ENCODE results near the gene RABGEF1. TPM values are rescaled to one million over a fixed set of nuclear protein-coding genes. Genes with fewer than 3 reads are reported as not detected.
"Not testable (repeated sequence)": the region's sequence is repeated elsewhere in the genome, so short reads cannot be mapped to it uniquely, and the experiment has no call there.

Gene RABGEF1
- total RNA-seq, 4 donors from 2014 or later: 29.8 to 72.1 (median 49.5) TPM

DNA sequence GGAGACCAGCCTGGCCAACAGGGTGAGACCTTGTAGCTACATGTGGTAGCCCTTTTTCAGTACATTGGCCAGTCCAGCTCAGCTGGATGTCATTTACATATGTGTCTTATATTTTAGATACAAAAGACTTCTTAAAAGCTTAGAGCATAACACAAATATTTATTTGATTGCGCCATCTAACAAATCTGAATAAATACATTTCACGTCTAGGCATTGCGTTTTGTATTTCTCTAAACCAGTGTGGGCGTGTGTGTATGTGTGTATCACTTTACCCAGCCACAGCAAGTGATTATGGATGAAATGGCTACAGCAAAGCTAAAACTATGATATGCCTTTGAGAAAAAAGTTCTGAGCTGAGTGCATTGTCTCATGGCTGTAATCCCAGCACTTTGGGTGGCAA, 14.0 kb downstream of the RABGEF1 start:
- DNase-seq (ENCODE audit: low spot score) (no peak), ATAC-seq (ENCODE audit: low FRiP score) (no peak)
- TF ChIP-seq, protein P1, sequence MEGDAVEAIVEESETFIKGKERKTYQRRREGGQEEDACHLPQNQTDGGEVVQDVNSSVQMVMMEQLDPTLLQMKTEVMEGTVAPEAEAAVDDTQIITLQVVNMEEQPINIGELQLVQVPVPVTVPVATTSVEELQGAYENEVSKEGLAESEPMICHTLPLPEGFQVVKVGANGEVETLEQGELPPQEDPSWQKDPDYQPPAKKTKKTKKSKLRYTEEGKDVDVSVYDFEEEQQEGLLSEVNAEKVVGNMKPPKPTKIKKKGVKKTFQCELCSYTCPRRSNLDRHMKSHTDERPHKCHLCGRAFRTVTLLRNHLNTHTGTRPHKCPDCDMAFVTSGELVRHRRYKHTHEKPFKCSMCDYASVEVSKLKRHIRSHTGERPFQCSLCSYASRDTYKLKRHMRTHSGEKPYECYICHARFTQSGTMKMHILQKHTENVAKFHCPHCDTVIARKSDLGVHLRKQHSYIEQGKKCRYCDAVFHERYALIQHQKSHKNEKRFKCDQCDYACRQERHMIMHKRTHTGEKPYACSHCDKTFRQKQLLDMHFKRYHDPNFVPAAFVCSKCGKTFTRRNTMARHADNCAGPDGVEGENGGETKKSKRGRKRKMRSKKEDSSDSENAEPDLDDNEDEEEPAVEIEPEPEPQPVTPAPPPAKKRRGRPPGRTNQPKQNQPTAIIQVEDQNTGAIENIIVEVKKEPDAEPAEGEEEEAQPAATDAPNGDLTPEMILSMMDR (IDR thresholded peaks at IDR 0.05): no peak

DNA sequence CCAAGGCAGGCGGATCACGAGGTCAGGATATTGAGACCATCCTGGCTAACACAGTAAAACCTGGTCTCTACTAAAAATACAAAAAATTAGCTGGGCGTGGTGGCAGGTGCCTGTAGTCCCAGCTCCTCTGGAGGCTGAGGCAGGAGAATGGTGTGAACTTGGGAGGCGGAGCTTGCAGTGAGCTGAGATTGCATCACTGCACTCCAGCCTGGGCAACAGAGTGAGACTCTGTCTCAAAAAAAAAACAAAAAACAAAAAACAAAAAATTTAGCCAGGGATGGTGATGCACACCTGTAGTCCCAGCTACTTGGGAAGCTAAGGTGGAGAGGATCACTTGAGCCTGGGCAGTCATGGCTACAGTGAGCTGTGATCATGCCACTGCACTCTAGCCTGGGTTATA, 14.5 kb downstream of the RABGEF1 start:
- ATAC-seq (ENCODE audit: low FRiP score); DNase-seq (ENCODE audit: low spot score): not testable (repeated sequence)

DNA sequence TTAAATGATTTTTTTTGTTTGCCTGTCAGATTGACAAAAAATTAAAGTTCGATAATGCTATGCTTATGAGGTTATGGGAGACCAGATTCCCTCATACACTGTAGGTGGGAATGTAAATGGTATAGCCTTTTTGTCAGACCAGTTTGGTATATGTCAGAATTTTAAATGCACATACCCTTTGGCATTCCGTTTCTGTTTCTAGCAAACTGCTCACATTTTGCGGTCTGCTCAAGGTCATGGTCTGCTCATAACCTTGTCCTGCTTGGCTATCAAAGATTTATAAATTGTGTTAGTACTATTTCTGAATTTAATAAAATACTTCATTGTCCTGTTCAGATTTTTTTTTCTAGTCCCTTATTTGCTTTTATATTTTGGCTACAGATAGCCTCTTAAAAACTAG, 15.7 kb downstream of the RABGEF1 start:
- not testable (repeated sequence) for ATAC-seq (ENCODE audit: low FRiP score); DNase-seq (ENCODE audit: low spot score)

DNA sequence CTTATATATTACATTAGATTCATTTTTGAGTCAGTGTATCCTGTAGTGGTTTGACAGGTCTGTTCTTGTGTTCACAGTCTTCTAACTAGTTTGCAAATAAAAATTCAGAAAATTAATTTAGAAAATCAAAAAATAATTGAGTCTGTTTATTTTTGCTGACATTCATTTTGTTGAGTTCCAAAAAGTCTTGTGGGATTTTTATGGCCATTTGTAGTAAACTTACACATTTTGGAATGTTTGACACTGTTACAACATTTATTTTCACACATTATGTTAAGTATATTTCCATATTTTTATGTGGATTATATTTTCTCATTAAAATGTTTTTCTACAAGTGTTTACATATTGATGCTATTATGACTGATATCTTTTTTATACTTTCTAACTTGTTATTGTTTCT, 16.4 kb downstream of the RABGEF1 start:
- TF ChIP-seq, protein P1 (IDR thresholded peaks at IDR 0.05): no peak
- DNase-seq (ENCODE audit: low spot score) (no peak), ATAC-seq (ENCODE audit: low FRiP score) (no peak)

DNA sequence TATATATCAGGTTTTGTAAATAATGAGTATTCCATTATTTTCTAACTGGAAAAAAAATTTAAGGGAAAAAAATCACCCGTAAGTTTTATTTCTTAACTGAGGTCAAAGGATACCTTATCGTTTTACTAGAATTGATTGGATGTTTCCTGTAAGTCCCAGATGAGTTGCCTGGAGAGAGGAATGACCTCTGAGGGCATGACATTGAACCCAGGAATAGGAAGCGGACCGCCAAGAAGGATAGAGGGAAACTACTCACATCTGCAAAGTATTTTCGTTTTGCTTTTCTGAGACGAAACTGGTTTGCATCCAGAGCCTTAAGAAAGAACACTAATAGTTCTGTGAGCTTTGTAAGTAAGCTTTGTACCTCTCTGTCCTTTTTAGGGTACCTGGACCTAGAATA, 17.4 kb downstream of the RABGEF1 start:
- DNase-seq (ENCODE audit: low spot score) (no peak), ATAC-seq (ENCODE audit: low FRiP score) (no peak)
- TF ChIP-seq, protein P1 (IDR thresholded peaks at IDR 0.05): no peak

DNA sequence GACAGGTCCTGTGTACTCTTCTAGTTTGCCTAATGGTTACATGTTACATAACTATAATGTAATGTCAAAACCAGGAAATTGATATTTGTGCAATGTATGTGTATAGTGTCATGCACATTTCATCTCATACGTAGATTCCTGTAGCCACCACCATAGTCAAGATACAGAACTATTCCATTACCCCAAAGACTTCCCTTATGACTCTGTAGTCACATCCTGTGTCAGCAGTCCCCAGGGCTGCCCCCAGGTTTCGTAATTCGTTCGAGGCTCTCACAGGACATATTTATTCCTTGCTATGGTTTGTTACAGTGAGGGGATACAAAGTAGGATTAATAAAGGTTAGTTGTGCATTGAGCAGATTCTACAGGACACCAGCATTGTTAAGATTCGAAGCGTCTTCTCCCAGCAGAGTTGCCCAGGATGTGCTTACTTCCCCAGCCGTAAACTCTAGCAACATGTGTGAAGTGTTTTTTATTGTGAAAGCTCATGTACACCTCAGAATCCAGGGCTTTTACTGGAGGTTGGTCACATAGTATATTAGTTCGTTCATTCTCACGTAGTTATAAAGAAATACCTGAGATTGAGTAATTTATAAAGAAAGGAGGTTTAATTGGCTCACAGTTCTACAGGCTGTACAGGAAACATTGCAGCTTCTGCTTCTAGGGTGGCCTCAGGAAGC, 18.6 kb downstream of the RABGEF1 start:
- TF ChIP-seq, protein P1 (IDR thresholded peaks at IDR 0.05): no peak
- DNase-seq (ENCODE audit: low spot score): no peak
- no peak for ATAC-seq (ENCODE audit: low FRiP score)

DNA sequence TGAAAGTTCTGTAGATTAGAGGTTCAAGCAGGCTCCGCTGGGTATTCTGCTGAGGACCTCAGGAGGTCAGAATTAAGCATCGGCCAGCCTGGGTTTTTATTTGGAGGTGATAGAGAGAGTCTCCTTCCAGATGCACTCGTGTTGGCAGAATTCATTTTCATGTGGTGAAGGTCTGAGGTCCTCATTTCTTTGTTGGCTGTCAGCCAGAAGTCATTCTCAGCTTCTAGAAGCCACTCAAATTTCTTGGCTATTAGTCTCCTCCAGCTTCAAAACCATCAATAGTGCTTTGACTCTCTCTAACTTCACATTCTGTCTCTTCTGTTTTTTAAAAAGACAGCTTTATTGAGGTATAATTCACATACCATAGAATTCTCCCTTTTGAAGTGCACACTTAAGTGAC, 22.6 kb downstream of the RABGEF1 start:
- ATAC-seq (ENCODE audit: low FRiP score); DNase-seq (ENCODE audit: low spot score): not testable (repeated sequence)

DNA sequence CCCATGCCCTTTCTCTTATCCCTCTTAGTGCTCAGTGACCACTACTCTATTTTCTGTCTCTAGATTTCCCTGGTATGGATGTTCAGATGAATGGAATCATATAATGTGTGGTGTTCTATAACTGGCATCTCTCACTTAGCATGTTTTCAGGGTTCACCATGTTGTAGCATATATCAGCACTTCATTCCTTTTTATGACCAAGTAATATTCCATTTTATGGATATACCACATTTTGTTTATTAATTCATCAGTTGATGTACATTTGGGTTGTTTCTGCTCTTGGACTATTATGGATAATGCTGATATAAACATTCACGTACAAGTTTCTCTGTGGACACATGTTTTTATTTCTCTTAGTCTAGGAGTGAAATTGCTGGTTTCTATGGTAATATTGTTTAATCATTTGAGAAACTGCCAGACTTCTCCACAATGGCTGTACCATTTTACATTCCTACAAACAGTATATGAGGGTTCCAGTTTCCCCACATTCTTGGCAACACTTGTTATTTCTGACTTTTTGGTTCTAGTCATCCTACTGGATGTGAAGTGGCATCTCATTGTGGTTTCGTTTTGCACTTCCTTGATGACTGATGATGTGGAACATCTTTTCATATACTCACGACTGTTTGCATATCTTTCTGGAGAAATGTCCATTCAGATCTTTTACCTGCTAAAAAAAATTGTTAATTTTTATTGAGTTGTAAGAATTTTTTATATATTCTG, 23.3 kb downstream of the RABGEF1 start:
- DNase-seq (ENCODE audit: low spot score); ATAC-seq (ENCODE audit: low FRiP score): not testable (repeated sequence)

DNA sequence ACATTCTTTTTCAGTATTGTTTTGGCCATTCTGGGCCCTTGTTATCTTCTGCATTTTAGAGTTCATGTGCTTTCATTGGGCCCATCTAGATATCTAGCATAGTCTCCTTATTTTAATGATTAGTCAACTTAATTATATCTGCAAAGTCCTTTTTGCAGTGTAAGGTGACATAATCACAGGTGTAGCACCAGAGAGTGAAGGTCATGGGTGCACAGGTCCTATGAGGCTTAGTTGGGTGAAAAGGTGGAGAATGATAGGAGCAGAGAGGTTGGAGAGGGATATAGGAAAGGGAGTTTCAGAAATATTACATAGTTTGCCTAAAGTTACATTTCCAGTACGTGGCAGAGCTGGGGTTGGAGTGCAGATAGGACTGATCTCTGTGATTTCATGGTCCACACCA, 24.4 kb downstream of the RABGEF1 start:
- ATAC-seq (ENCODE audit: low FRiP score); DNase-seq (ENCODE audit: low spot score): not testable (repeated sequence)

DNA sequence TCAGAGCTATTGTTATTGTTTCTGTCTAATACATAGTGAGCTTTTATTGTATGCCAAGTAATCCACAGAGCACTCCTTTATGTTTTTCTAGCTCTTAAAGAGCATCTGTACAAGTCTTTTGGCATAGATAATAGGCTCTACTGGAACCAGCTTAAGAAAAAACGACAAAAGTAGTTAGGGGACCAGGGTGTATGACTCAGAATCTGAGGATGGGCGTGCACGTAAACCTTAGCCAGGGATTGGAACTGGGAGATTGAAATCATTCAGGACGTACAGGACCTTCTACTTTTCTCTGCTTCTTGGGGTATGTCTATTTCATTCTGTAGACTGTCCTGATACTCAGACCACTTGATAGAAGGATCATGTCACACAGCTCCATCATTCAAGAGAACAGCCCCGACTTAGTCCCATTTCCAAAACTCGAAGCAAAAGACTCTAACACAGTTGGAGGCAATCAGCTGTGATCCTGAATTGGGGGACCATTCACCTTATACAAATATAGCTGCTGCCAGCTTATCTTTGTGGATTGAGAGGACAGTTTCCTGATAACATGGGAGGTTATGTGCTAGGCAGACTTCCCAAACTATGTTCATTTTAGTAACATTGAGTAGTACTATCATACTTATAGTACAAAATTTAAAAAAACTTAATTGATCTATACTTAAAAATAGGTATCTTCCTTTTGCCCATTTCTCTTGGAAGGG, 24.9 kb downstream of the RABGEF1 start:
- not testable (repeated sequence) for ATAC-seq (ENCODE audit: low FRiP score); DNase-seq (ENCODE audit: low spot score)
